Measurements from ENCODE around the gene PRKCH.

DNA sequence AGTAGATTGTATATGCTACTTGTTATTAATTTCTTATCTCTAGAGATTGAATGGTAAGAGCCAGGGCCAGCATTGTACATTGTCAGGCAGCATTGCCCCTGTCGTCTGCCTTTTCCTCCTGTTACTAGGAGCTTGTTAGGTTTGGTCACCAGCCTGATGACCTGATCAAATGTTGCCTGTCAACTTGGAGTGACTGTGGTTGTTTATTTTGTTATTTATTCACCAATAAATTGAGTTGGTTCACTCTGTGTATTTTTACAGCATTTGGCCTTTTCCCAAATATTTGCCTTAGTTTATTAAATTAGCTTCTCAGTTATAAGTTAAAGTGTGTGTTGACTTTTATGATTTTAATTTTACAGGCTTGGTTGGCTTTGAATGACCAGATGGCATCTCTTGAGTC, 88.4 kb downstream of the PRKCH start:
- TF ChIP-seq EGR1 (IDR thresholded peaks at IDR 0.05; ENCODE audit: borderline replicate concordance in 1 of 2, low read depth in 2 of 2, low read length in 2 of 2) (no peak), EP300 (IDR thresholded peaks at IDR 0.05; ENCODE audit: borderline replicate concordance in 1 of 2, control insufficient read depth in 1 of 2, low read depth in 2 of 2, low read length in 2 of 2) (no peak), SPI1 (IDR thresholded peaks at IDR 0.05; ENCODE audit: borderline replicate concordance, insufficient read depth, low read depth, low read length) (no peak), POLR2A (IDR thresholded peaks at IDR 0.05; ENCODE audit: low read depth, low read length) (no peak), CTCF (IDR thresholded peaks at IDR 0.05 in 2 of 3, conservative IDR thresholded peaks at IDR 0.05 in 1 of 3; ENCODE audit: control insufficient read depth in 2 of 3, extremely low read depth in 1 of 3, insufficient read depth in 1 of 3, low read depth in 3 of 3, low read length in 3 of 3) (no peak), POLR2AphosphoS2 (IDR thresholded peaks at IDR 0.05; ENCODE audit: low read depth, low read length) (no peak)

All from GM12878 (cell line).